AG09309 (cell line): ENCODE results near the gene SLC47A2.
A peak's percentile ranks its signal among the peaks of the same experiment; 100 is the strongest.

Experiments
- DNase-seq: peaks from one replicate; pipeline ENCODE4 v3.0.0-alpha.2; 2010; ENCODE audit warnings: low read depth
- H3K4me3 ChIP-seq: 2 replicates; pipeline ENCODE4 v1.5.1; 2011; ENCODE audit warnings: mild to moderate bottlenecking, low read depth, low read length, moderate library complexity; ENCODE audit not compliant: control insufficient read depth
- CTCF ChIP-seq: IDR thresholded peaks from 2 replicates; pipeline ENCODE4 v1.5.1; 2011; ENCODE audit warnings: mild to moderate bottlenecking, low read depth, low read length, inconsistent platforms; ENCODE audit not compliant: insufficient read depth, control insufficient read depth; ENCODE audit errors: missing control alignments

The SLC47A2 gene

GRCh38 chr17:19753051-19753509, 36.7 kb upstream of the SLC47A2 start:
- TF ChIP-seq CTCF: no peak
- no peak overlapping the region for H3K4me3 ChIP-seq

GRCh38 chr17:19752216-19753050, 36.0 kb upstream of the SLC47A2 start:
- no peak overlapping the region for H3K4me3 ChIP-seq
- no peak for DNase-seq
- TF ChIP-seq CTCF: no peak

More at GRCh38 chr17:19753051-19753509, 36.7 kb upstream of the SLC47A2 start:
- peak; percentile 67 for DNase-seq

- DNase-seq: no peak
- TF ChIP-seq CTCF: no peak
- H3K4me3 ChIP-seq: no peak overlapping the region
Measured at GRCh38 chr17:19750835-19751234, 34.5 kb upstream of the SLC47A2 start.

GRCh38 chr17:19750020-19750572, 33.7 kb upstream of the SLC47A2 start:
- TF ChIP-seq CTCF: no peak
- no peak overlapping the region for H3K4me3 ChIP-seq
- DNase-seq: no peak

GRCh38 chr17:19748807-19749193, 32.4 kb upstream of the SLC47A2 start:
- no peak for TF ChIP-seq CTCF
- no peak overlapping the region for H3K4me3 ChIP-seq
- DNase-seq: no peak

- H3K4me3 ChIP-seq: no peak within 1 kb of the TSS
- no peak for DNase-seq
- TF ChIP-seq CTCF: no peak
Measured at GRCh38 chr17:19747829-19748806, 31.7 kb upstream of the SLC47A2 start, which contains the start of gene ALDH3A1. TSS of gene ALDH3A1 (minus strand) at chr17:19748298. CDS start at chr17:19745129, 3,169 bp downstream.
